ENCODE data around the gene FAM124A.

- TF ChIP-seq EZH2 (IDR thresholded peaks at IDR 0.05; ENCODE audit: insufficient read depth, poor library complexity, severe bottlenecking) (no peak), EZH2phosphoT487 (IDR thresholded peaks at IDR 0.05; ENCODE audit: insufficient read depth, low read depth) (no peak)
Measured at GRCh38 chr13:51237887-51238286, 15.7 kb downstream of the FAM124A start.
